ENCODE data around the gene ITGA2. TPM values are rescaled to one million over a fixed set of nuclear protein-coding genes. Genes with fewer than 3 reads are reported as not detected.

The ITGA2 gene
- not detected for polyA plus RNA-seq (2012; ENCODE audit: missing spikeins)

GRCh38 chr5:52989025-52989780 lies at the start of gene ITGA2:
Gene ITGA2, plus strand, starts transcription at chr5:52989352. Its CDS starts 117 bp downstream, at chr5:52989469.
- DNase-seq (ENCODE audit: insufficient read length) (peak; percentile 19), FAIRE-seq (no peak)
- no peak for TF ChIP-seq POLR2A (IDR thresholded peaks at IDR 0.05; ENCODE audit: low read depth, low read length)
- no peak for TF ChIP-seq POLR2AphosphoS5 (IDR thresholded peaks at IDR 0.05; ENCODE audit: low read depth, low read length)
- no peak for TF ChIP-seq TAF1 (IDR thresholded peaks at IDR 0.05; ENCODE audit: borderline replicate concordance, low read depth, low read length)

GRCh38 chr5:52943285-52943684 lies 45.9 kb upstream of the ITGA2 start:
- TF ChIP-seq POLR2A (IDR thresholded peaks at IDR 0.05; ENCODE audit: low read depth, low read length) (no peak), POLR2AphosphoS5 (IDR thresholded peaks at IDR 0.05; ENCODE audit: low read depth, low read length) (no peak), TAF1 (IDR thresholded peaks at IDR 0.05; ENCODE audit: borderline replicate concordance, low read depth, low read length) (no peak)
- no peak for DNase-seq (ENCODE audit: insufficient read length)

GRCh38 chr5:52943808-52944207 lies 45.3 kb upstream of the ITGA2 start:
- no peak for TF ChIP-seq POLR2A (IDR thresholded peaks at IDR 0.05; ENCODE audit: low read depth, low read length)
- no peak for TF ChIP-seq TAF1 (IDR thresholded peaks at IDR 0.05; ENCODE audit: borderline replicate concordance, low read depth, low read length)
- TF ChIP-seq POLR2AphosphoS5 (IDR thresholded peaks at IDR 0.05; ENCODE audit: low read depth, low read length) = no peak
- DNase-seq (ENCODE audit: insufficient read length) (no peak), FAIRE-seq (no peak)

More at GRCh38 chr5:52943285-52943684, 45.9 kb upstream of the ITGA2 start:
- FAIRE-seq = no peak

- no peak for FAIRE-seq
These were observed 44.1 kb upstream of the ITGA2 start for GRCh38 chr5:52945040-52945439.

GRCh38 chr5:52947208-52947607 lies 41.9 kb upstream of the ITGA2 start:
- FAIRE-seq = no peak
- no peak for DNase-seq (ENCODE audit: insufficient read length)
- TF ChIP-seq POLR2A (IDR thresholded peaks at IDR 0.05; ENCODE audit: low read depth, low read length) (no peak), TAF1 (IDR thresholded peaks at IDR 0.05; ENCODE audit: borderline replicate concordance, low read depth, low read length) (no peak), POLR2AphosphoS5 (IDR thresholded peaks at IDR 0.05; ENCODE audit: low read depth, low read length) (no peak)

More at GRCh38 chr5:52945040-52945439, 44.1 kb upstream of the ITGA2 start:
- no peak for DNase-seq (ENCODE audit: insufficient read length)
- TF ChIP-seq TAF1 (IDR thresholded peaks at IDR 0.05; ENCODE audit: borderline replicate concordance, low read depth, low read length) (no peak), POLR2A (IDR thresholded peaks at IDR 0.05; ENCODE audit: low read depth, low read length) (no peak), POLR2AphosphoS5 (IDR thresholded peaks at IDR 0.05; ENCODE audit: low read depth, low read length) (no peak)

- TF ChIP-seq POLR2AphosphoS5 (IDR thresholded peaks at IDR 0.05; ENCODE audit: low read depth, low read length) = no peak
- TF ChIP-seq TAF1 (IDR thresholded peaks at IDR 0.05; ENCODE audit: borderline replicate concordance, low read depth, low read length) = no peak
- TF ChIP-seq POLR2A (IDR thresholded peaks at IDR 0.05; ENCODE audit: low read depth, low read length) = no peak
- FAIRE-seq (no peak), DNase-seq (ENCODE audit: insufficient read length) (no peak)
These were observed 41.3 kb upstream of the ITGA2 start for GRCh38 chr5:52947851-52948250.

- DNase-seq (ENCODE audit: insufficient read length) (no peak), FAIRE-seq (peak; percentile 77)
- TF ChIP-seq TAF1 (IDR thresholded peaks at IDR 0.05; ENCODE audit: borderline replicate concordance, low read depth, low read length) = no peak
- no peak for TF ChIP-seq POLR2AphosphoS5 (IDR thresholded peaks at IDR 0.05; ENCODE audit: low read depth, low read length)
- TF ChIP-seq POLR2A (IDR thresholded peaks at IDR 0.05; ENCODE audit: low read depth, low read length) = no peak
These were observed 40.6 kb upstream of the ITGA2 start for GRCh38 chr5:52948418-52949076.

- TF ChIP-seq TAF1 (IDR thresholded peaks at IDR 0.05; ENCODE audit: borderline replicate concordance, low read depth, low read length) (no peak), POLR2A (IDR thresholded peaks at IDR 0.05; ENCODE audit: low read depth, low read length) (no peak), POLR2AphosphoS5 (IDR thresholded peaks at IDR 0.05; ENCODE audit: low read depth, low read length) (no peak)
- DNase-seq (ENCODE audit: insufficient read length) (no peak), FAIRE-seq (no peak)
These were observed 38.5 kb upstream of the ITGA2 start for GRCh38 chr5:52950686-52951085.

- FAIRE-seq = no peak
- no peak for TF ChIP-seq POLR2A (IDR thresholded peaks at IDR 0.05; ENCODE audit: low read depth, low read length)
These were observed 36.7 kb upstream of the ITGA2 start for GRCh38 chr5:52952483-52952882.

GRCh38 chr5:52956014-52956413 lies 33.1 kb upstream of the ITGA2 start:
- FAIRE-seq = no peak
- DNase-seq (ENCODE audit: insufficient read length) = no peak
- TF ChIP-seq TAF1 (IDR thresholded peaks at IDR 0.05; ENCODE audit: borderline replicate concordance, low read depth, low read length) = no peak
- no peak for TF ChIP-seq POLR2A (IDR thresholded peaks at IDR 0.05; ENCODE audit: low read depth, low read length)
- no peak for TF ChIP-seq POLR2AphosphoS5 (IDR thresholded peaks at IDR 0.05; ENCODE audit: low read depth, low read length)

More at GRCh38 chr5:52952483-52952882, 36.7 kb upstream of the ITGA2 start:
- DNase-seq (ENCODE audit: insufficient read length) = no peak

- FAIRE-seq = no peak
- TF ChIP-seq TAF1 (IDR thresholded peaks at IDR 0.05; ENCODE audit: borderline replicate concordance, low read depth, low read length) (no peak), POLR2AphosphoS5 (IDR thresholded peaks at IDR 0.05; ENCODE audit: low read depth, low read length) (no peak), POLR2A (IDR thresholded peaks at IDR 0.05; ENCODE audit: low read depth, low read length) (no peak)
- no peak for DNase-seq (ENCODE audit: insufficient read length)
These were observed 32.0 kb upstream of the ITGA2 start for GRCh38 chr5:52956915-52957747.
